ENCODE measurements around the gene DOCK1.

DNA sequence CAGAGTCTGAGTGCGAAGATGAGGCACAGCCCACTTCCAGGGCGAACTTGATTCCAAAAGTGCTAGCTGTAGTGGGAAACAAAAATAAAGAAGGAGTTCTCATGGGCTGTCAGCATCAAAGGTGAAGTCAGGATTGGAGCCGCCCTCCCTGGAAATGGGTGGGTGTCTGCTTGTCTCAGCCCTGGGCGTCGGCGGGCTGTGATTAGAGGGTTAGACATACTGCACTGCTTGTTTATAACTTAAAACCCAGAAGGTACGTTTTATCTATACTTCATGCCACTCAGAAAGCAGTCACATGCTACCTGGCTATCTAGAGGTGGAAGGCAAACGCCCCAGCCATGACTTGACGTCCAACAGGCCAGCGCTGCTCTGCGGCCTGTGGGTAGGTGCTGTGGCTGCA, 535.1 kb downstream of the DOCK1 start:
- TF ChIP-seq EZH2 (IDR thresholded peaks at IDR 0.05; ENCODE audit: insufficient read depth, poor library complexity, severe bottlenecking) = no peak
- no peak for TF ChIP-seq EZH2phosphoT487 (IDR thresholded peaks at IDR 0.05; ENCODE audit: insufficient read depth, low read depth)
